ENCODE measurements around the gene CLDN3. TPM values are rescaled to one million over a fixed set of nuclear protein-coding genes. Genes with fewer than 3 reads are reported as not detected.
A peak's percentile ranks its signal among the peaks of the same experiment; 100 is the strongest.

Gene CLDN3
- total RNA-seq, 5 donors from 2014 or later (not counting 1 experiment from before 2014, with no cell fraction given) = 0.26 to 0.50 TPM; not detected in 3

GRCh38 chr7:73774923-73775322 lies 4.9 kb upstream of the CLDN3 start:
- H3K9me3 ChIP-seq = no peaks in the 10 kb centered on the region
- DNase-seq (no peak), ATAC-seq (replicated peaks in 1 of 4) (no peak)
- H3K27ac ChIP-seq (ENCODE audit: low read length) = no peak overlapping the region
- Mint-ChIP-seq H3K9me3 (no peaks in the 10 kb centered on the region), H3K36me3 (no peaks in the 10 kb centered on the region), H3K27ac (no peak overlapping the region), H3K27me3 (peaks cover 28 to 33% of the 10 kb centered on the region in 2 donors), H3K4me1 (peaks cover 0 to 7% (median 6%) of the 10 kb centered on the region in 3 donors), H3K4me3 (no peak overlapping the region)
- POLR2A ChIA-PET = no interaction called here
- H3K27me3 ChIP-seq (replicated peaks in 1 of 2; ENCODE audit: control insufficient read depth in 2 of 2, extremely low read depth in 1 of 2, insufficient read depth in 2 of 2, low read length in 1 of 2) = peaks cover 2 to 33% of the 10 kb centered on the region in 2 experiments
- H3K36me3 ChIP-seq (ENCODE audit: control insufficient read depth in 2 of 2, extremely low read depth in 1 of 2, insufficient read depth in 1 of 2, low read length in 1 of 2) = no peaks in the 10 kb centered on the region
- 0% methylated on average over 1 of the region's 1 CpG for WGBS (ENCODE audit: insufficient coverage)
- H3K4me3 ChIP-seq (ENCODE audit: control insufficient read depth in 1 of 2, extremely low read depth in 1 of 2, low read length in 1 of 2) = no peak overlapping the region
- peaks cover 0 to 11% of the 10 kb centered on the region in 2 experiments for H3K4me1 ChIP-seq (ENCODE audit: control insufficient read depth in 1 of 2, extremely low read depth in 1 of 2, insufficient read depth in 2 of 2, low read length in 2 of 2)
- CTCF ChIA-PET = no interaction called here

DNA sequence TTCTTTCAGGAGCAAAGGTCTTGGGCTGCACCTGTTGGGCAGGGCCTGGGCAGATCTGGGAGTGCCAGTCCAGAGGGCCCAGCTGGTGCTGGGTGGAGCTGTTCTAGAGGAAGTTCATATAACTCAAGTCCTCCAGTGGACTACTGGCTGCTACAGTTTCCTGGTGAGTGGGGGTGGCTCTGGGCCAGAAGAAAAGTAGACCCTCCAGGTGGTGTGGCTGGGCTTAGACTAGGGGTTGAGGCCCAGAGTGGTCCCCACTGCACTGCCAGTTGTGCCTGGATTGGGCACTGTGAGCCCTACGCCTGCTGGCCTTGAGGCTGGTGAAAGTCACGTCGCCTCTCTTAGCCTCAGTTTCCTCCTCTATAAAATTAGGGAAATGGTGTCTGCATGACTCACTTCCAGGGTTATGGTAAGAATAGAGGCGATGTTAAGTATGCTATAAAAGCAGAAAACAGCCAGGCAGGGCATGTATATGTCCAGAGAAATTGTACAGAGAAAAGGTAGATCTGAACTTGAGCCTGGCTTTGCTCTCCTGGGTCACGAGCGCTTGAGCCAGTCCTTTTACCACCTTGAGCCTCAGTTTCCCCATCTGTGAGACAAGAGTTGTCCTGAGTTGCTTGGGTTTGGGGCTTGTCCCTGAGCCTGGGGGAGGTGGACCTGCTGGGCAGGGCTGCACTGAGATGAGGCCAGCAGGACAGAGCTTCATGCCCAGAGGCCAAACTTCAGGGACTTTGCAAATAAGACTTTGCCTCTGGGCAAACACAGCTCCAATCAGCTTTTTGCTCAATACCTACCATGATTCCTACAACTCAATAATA lies 3.8 kb upstream of the CLDN3 start:
- H3K4me1 Mint-ChIP-seq = peaks cover 0 to 7% (median 6%) of the 10 kb centered on the region in 3 donors
- no peak overlapping the region for H3K4me3 Mint-ChIP-seq
- H3K9me3 Mint-ChIP-seq = no peaks in the 10 kb centered on the region
- H3K27me3 Mint-ChIP-seq = peaks cover 32 to 33% of the 10 kb centered on the region in 2 donors
- Histone ChIP-seq H3K9me3 (no peaks in the 10 kb centered on the region), H3K36me3 (ENCODE audit: control insufficient read depth in 2 of 2, extremely low read depth in 1 of 2, insufficient read depth in 1 of 2, low read length in 1 of 2) (no peaks in the 10 kb centered on the region), H3K27me3 (replicated peaks in 1 of 2; ENCODE audit: control insufficient read depth in 2 of 2, extremely low read depth in 1 of 2, insufficient read depth in 2 of 2, low read length in 1 of 2) (peaks cover 2 to 42% of the 10 kb centered on the region in 2 experiments), H3K4me3 (ENCODE audit: control insufficient read depth in 1 of 2, extremely low read depth in 1 of 2, low read length in 1 of 2) (no peak overlapping the region), H3K4me1 (ENCODE audit: control insufficient read depth in 1 of 2, extremely low read depth in 1 of 2, insufficient read depth in 2 of 2, low read length in 2 of 2) (peaks cover 0 to 15% of the 10 kb centered on the region in 2 experiments), H3K27ac (ENCODE audit: low read length) (no peak overlapping the region)
- 56% methylated on average over 3 of the region's 6 CpGs for WGBS (ENCODE audit: insufficient coverage)
- no peak overlapping the region for H3K27ac Mint-ChIP-seq
- ChIA-PET CTCF (interaction anchor here in 1 of 2 donors (0.5 kb wide), 1 partner anchor 70 kb away, joined by 3 read pairs; no protein-coding TSS in a partner anchor), POLR2A (no interaction called here)
- no peaks in the 10 kb centered on the region for H3K36me3 Mint-ChIP-seq
- DNase-seq (no peak), ATAC-seq (replicated peaks in 1 of 4) (no peak)

DNA sequence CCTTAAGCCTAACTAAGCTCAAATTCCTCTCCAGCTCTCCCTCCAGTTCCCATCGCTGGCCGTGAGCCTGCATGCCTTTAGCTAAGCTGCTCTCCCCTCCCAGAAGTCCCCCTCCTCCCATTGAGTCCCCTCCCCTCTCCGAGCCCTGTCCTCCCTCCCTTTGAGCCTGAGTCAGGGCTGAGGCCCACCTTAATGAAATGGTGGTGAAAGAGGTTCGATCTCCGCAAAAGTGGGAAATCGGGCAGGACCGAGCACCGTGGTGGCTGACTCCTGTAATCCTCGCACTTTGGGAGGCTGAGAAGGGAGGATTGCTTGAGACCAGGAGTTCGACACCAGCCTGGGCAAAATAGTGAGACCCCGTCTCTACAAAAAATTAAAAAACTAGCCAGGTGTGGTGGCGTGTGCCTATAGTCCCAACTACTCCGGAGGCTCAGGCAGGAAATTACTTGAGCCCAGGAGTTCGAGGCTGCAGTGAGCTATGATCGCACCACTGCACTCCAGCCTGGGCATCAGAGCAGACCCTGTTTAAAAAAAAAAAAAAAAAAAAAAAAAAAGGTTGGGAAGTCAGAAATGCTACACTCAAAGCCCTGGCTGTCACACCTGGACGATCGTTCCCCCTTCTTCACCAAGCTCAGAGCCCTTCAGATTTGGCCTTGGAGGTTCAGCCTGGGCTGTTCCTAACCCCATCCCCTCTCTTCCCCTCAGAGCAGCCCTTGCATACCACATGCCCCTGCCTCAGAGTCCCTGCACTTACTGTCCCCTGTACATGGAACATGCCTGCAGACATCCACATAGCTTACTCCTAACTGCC lies 995 bp upstream of the CLDN3 start:
- ChIA-PET POLR2A (interaction anchor here in 1 of 2 donors (0.5 kb wide), 1 partner anchor 235 kb away, joined by 3 read pairs; no protein-coding TSS in a partner anchor), CTCF (interaction anchor here in 1 of 2 donors (0.6 kb wide), 1 partner anchor 39 kb away, joined by 5 read pairs; no protein-coding TSS in a partner anchor)
- no peak for ATAC-seq (replicated peaks in 1 of 4)
- H3K9me3 Mint-ChIP-seq = peaks cover 0 to 3% (median 0%) of the 10 kb centered on the region in 3 donors
- Histone ChIP-seq H3K4me3 (ENCODE audit: control insufficient read depth in 1 of 2, extremely low read depth in 1 of 2, low read length in 1 of 2) (no peak overlapping the region), H3K27me3 (replicated peaks in 1 of 2; ENCODE audit: control insufficient read depth in 2 of 2, extremely low read depth in 1 of 2, insufficient read depth in 2 of 2, low read length in 1 of 2) (peaks cover 2 to 62% of the 10 kb centered on the region in 2 experiments), H3K27ac (ENCODE audit: low read length) (no peak overlapping the region), H3K4me1 (ENCODE audit: control insufficient read depth in 1 of 2, extremely low read depth in 1 of 2, insufficient read depth in 2 of 2, low read length in 2 of 2) (peaks cover 0 to 15% of the 10 kb centered on the region in 2 experiments), H3K9me3 (no peaks in the 10 kb centered on the region), H3K36me3 (ENCODE audit: control insufficient read depth in 2 of 2, extremely low read depth in 1 of 2, insufficient read depth in 1 of 2, low read length in 1 of 2) (no peaks in the 10 kb centered on the region)
- H3K4me3 Mint-ChIP-seq = peak overlapping the region; percentile 13 to 59 (median 37)
- peaks cover 0 to 9% (median 6%) of the 10 kb centered on the region in 3 donors for H3K4me1 Mint-ChIP-seq
- H3K27ac Mint-ChIP-seq = no peak overlapping the region
- no peaks in the 10 kb centered on the region for H3K36me3 Mint-ChIP-seq
- WGBS (ENCODE audit: insufficient coverage) = 68% methylated on average over 13 of the region's 17 CpGs
- H3K27me3 Mint-ChIP-seq = peaks cover 49 to 52% of the 10 kb centered on the region in 2 donors
- DNase-seq = no peak

DNA sequence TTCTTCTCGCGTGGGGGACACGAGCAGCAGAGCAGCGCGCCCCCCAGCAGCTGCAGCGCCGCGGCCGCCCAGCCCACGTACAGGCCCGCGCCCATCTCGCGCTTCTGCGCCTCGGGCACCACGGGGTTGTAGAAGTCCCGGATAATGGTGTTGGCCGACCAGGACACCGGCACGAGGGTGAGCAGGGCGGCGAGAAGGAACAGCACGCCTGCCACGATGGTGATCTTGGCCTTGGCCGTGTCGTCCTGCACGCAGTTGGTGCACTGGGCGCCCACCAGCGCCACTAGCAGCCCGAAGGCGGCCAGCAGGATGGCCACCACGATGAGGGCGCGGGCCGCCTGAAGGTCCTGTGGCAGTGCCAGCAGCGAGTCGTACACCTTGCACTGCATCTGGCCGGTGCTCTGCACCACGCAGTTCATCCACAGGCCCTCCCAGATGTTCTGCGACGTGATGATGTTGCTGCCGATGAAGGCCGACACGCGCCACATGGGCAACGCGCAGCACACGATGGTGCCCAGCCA lies 529 bp downstream of the CLDN3 start:
- Mint-ChIP-seq H3K27ac (no peak overlapping the region), H3K9me3 (peaks cover 0 to 3% (median 0%) of the 10 kb centered on the region in 3 donors), H3K4me3 (peak overlapping the region in 1 of 3 donors; percentile 50), H3K27me3 (peaks cover 46 to 53% of the 10 kb centered on the region in 2 donors), H3K4me1 (peaks cover 0 to 9% (median 6%) of the 10 kb centered on the region in 3 donors), H3K36me3 (no peaks in the 10 kb centered on the region)
- H3K4me3 ChIP-seq (ENCODE audit: control insufficient read depth in 1 of 2, extremely low read depth in 1 of 2, low read length in 1 of 2) = no peak overlapping the region
- WGBS (ENCODE audit: insufficient coverage) = 38% methylated on average over 49 of the region's 49 CpGs
- peaks cover 2 to 70% of the 10 kb centered on the region in 2 experiments for H3K27me3 ChIP-seq (replicated peaks in 1 of 2; ENCODE audit: control insufficient read depth in 2 of 2, extremely low read depth in 1 of 2, insufficient read depth in 2 of 2, low read length in 1 of 2)
- no peak for ATAC-seq (replicated peaks in 1 of 4)
- ChIA-PET CTCF (interaction anchor here in 1 of 2 donors (0.5 kb wide), 1 partner anchor 46 kb away, joined by 5 read pairs; no protein-coding TSS in a partner anchor), POLR2A (no interaction called here)
- no peaks in the 10 kb centered on the region for H3K9me3 ChIP-seq
- H3K27ac ChIP-seq (ENCODE audit: low read length) = no peak overlapping the region
- H3K4me1 ChIP-seq (ENCODE audit: control insufficient read depth in 1 of 2, extremely low read depth in 1 of 2, insufficient read depth in 2 of 2, low read length in 2 of 2) = peaks cover 0 to 15% of the 10 kb centered on the region in 2 experiments
- H3K36me3 ChIP-seq (ENCODE audit: control insufficient read depth in 2 of 2, extremely low read depth in 1 of 2, insufficient read depth in 1 of 2, low read length in 1 of 2) = no peaks in the 10 kb centered on the region
- DNase-seq = no peak

DNA sequence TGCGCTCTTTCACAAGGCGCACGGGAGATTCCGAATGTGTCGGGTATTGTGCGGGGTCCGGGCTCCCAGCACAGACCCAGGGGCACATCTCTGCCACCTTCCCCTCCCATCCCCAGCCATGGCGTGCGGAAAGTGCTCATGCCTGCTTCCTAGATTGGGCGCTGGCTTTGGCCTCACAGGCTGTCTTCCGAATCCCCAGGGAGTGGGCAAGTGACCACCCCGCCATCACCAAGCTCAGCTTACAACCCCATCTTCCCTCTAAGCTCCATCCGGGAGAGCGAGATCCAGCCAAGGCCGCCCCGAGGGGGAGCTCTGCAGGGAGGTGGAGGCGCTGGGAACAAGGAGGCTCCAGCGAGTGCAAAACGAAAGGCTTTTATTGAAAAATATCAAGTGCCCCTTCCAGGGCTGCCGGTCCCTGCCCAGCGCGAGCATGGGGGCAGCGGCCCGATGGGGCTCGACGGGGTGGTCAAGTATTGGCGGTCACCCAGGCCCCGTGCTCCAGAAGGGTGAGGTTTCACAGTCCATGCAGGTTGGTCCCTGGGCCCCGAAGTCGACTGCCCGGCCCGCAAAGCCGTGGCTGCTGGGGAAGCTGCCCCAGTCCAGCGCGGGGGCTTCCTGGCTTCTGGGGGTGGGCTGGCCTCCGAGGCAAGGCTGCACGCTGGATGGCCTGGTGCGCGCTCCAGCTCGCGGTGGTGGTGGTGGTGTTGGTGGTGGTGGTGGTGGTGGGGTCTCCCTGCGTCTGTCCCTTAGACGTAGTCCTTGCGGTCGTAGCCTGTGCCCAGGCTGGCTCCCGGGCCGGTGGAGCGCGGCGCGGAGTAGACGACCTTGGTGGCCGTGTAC lies 1.2 kb downstream of the CLDN3 start:
- no peak overlapping the region for H3K4me3 ChIP-seq (ENCODE audit: control insufficient read depth in 1 of 2, extremely low read depth in 1 of 2, low read length in 1 of 2)
- peaks cover 0 to 3% (median 0%) of the 10 kb centered on the region in 3 donors for H3K9me3 Mint-ChIP-seq
- peaks cover 2 to 64% of the 10 kb centered on the region in 2 experiments for H3K27me3 ChIP-seq (replicated peaks in 1 of 2; ENCODE audit: control insufficient read depth in 2 of 2, extremely low read depth in 1 of 2, insufficient read depth in 2 of 2, low read length in 1 of 2)
- 58% methylated on average over 46 of the region's 53 CpGs for WGBS (ENCODE audit: insufficient coverage)
- DNase-seq = no peak
- no peaks in the 10 kb centered on the region for H3K36me3 Mint-ChIP-seq
- peaks cover 42 to 53% of the 10 kb centered on the region in 2 donors for H3K27me3 Mint-ChIP-seq
- no peaks in the 10 kb centered on the region for H3K9me3 ChIP-seq
- no peak for ATAC-seq (replicated peaks in 1 of 4)
- no peak overlapping the region for H3K27ac ChIP-seq (ENCODE audit: low read length)
- H3K4me1 Mint-ChIP-seq = peaks cover 0 to 9% (median 6%) of the 10 kb centered on the region in 3 donors
- CTCF ChIA-PET = no interaction called here
- H3K4me3 Mint-ChIP-seq = no peak overlapping the region
- H3K27ac Mint-ChIP-seq = no peak overlapping the region
- H3K4me1 ChIP-seq (ENCODE audit: control insufficient read depth in 1 of 2, extremely low read depth in 1 of 2, insufficient read depth in 2 of 2, low read length in 2 of 2) = peaks cover 0 to 15% of the 10 kb centered on the region in 2 experiments
- POLR2A ChIA-PET = no interaction called here
- no peaks in the 10 kb centered on the region for H3K36me3 ChIP-seq (ENCODE audit: control insufficient read depth in 2 of 2, extremely low read depth in 1 of 2, insufficient read depth in 1 of 2, low read length in 1 of 2)

Measured in T-cell (primary cell).